ENCODE data around the gene SLC24A3.

The SLC24A3 gene

GRCh38 chr20:19688031-19688806, 475.8 kb downstream of the SLC24A3 start:
- FAIRE-seq = no peak

DNA sequence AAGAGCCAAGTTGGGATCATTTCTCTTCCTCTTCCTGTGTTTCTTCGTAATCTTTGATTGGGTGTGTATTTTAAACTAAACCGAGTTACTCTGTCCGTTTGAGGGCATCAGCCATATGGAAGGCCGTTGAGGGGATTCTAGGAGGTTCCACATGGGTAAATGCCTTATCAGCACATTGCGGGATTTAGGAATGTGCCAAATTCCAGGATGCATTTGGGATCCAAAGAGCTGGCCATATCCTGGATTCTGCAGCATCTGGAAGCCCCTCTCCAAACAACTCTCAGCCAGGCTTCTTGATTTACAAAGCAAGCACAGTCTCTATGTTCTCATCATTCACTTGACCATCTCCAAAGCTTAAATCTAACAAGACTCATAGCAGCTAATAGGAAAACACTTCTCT, 478.0 kb downstream of the SLC24A3 start:
- no peak for FAIRE-seq

GRCh38 chr20:19691125-19691524, 478.7 kb downstream of the SLC24A3 start:
- FAIRE-seq = no peak

DNA sequence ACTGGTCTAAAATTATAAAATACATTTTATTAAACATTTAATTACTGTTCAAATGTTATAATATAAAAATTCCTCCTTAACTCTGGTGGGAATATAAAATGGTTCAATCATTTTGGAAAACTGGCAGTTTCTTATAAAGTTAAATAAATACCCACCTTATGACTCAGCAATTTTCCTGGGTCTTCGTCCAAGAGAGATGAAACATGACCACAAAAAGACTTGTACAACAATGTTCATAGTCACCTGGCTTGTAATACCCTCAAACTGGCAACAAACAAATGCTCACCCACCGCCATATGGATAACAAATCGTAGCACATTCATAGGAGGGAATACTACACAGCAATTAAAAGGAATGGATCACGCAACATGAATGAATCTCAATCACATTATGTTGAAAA, 479.7 kb downstream of the SLC24A3 start:
- no peak for FAIRE-seq

DNA sequence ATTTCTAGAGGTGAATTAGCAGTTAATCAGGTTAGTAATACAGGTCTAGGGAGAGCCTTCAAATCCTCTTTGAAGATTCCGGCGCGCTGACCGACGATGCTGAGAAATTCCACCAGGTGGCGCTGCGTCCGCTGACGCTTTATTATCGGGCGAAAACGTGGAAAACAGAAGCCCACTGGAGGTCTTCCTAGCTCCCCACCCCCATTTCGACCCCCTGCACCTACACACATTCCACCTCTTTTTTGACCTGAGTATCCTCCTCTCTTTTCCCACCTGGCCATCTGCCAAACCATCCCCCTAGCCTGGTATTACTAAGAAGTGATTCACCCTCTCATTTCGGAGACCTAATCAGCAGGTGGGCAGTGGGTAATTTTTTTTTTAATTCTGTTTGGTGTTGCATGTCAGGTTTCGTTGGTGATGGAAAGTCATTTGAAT, 480.3 kb downstream of the SLC24A3 start:
- FAIRE-seq = no peak

DNA sequence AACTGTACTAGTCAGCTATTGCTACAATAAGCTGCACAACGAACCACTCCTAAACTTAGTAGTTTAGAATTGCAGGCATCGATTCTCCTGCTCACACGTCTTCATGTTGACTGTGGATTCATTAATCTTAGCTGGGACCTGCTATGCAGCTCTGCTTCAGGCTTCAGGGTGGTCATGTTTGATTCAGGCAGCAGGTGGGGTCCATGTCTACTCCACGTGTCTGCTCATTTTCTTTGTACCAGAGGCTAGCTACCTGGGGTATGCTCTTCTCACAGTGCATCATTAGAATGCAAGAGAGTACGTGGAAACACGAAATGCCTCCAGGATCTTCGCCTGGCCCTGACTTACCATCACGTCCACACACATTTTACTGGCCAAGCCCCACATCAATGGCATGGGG, 481.1 kb downstream of the SLC24A3 start:
- no peak for FAIRE-seq

DNA sequence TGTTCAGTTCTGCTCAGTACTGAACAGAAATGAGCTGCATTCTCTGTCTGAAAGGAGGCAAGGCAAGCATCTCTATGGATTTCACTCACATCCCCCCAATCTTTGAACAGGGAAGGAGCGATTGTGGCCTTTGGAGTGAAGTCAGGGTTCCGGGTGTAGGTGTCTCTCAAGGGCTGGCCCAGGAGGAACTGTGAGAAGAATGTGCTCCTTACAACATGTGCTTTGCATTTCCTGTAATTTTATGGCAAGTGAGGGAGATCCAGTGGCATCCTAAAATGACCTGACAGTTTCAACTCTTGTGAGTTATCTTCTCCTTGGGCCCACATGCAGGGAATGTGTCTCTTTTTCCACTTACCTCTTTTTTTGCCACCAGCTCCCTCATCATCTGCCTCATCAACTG, 482.6 kb downstream of the SLC24A3 start:
- no peak for FAIRE-seq

DNA sequence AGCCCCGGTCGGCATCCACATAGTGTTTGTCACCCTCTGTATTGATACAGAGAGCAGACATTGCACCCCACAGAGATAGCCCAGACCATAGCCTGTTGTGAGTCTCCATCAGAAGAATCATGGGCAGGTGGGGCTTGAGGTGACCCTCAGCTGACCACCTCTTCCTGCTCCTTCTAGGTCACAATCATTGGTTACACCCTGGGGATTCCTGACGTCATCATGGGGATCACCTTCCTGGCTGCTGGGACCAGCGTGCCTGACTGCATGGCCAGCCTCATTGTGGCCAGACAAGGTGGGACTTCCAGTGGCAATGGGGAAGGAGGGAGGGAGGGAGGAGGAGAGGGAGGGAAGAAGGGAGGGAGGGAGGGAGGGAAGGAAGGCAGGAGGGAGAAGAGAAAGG, 484.2 kb downstream of the SLC24A3 start:
- FAIRE-seq = no peak

DNA sequence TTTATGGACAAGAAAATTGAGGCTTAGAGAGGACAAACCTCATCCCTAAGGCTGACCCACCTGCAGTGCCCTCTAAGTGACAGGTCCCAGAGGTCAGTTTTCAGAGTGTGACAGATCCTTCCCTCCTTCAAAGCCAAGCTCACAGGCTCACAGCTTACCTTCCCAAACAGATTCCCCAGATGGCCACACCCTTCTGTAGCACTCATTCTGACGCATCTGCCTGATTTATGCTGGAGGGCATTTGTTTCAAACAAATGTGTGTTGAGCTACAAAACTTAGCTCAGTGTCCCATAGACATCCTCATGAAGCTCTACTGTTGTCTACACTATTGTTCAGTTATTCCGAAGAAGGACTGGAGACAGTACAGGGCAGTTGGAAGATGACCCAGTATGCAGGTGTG, 485.0 kb downstream of the SLC24A3 start:
- FAIRE-seq = no peak

DNA sequence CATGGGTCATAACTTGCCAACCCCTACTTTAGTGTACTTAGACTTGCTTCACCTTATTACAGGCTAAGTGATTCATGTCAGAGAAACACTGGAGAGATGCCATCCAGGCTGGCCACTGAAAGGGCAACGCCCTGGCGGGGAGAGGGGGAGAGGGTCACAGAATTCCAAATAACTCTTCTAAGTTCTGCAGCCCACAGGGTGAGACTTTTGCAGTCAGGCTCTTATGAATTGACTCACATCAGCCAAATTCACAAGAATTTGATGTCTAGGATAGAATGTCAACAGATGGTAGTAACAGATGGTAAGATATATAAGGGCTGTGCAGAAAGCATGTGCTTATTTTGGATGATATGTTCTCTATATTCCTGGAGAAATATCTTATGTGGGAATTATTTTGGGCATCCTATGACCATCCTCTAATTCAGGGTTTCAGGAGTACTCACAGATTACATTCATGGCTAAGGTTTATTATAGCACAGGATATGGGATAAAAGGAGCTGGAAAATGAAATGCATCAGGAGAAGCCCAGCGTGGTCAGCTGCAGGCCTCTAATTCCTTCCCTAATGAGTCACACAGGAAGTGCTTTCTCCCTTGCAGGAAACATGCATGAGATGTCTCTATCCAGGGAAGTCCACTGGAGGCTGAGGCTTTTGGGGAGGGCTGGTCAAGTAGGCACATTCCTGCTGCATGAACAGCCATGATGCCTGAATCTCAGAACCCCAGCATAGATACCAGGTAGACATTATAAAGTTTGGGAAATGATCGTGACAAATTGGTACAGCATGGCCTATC, 486.9 kb downstream of the SLC24A3 start:
- no peak for FAIRE-seq

DNA sequence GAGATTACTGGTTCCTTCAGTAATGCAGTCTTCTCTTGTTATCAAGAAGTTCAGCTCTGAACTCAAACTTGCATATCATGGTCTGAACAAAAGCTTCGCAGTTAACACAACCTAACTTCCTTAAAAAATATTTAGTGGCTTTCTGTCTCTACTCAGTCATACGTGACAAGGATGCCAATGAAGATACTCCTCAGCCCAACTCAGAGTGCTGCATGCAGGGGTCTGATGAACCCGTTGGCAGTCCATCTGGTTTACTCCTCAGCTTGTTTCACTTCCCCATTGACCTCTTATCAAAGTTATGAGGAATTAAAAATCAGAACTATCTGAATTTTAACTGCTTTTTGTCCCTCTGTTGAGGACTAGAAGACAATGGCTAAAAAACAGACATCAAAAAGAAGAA, 489.0 kb downstream of the SLC24A3 start:
- FAIRE-seq = no peak

DNA sequence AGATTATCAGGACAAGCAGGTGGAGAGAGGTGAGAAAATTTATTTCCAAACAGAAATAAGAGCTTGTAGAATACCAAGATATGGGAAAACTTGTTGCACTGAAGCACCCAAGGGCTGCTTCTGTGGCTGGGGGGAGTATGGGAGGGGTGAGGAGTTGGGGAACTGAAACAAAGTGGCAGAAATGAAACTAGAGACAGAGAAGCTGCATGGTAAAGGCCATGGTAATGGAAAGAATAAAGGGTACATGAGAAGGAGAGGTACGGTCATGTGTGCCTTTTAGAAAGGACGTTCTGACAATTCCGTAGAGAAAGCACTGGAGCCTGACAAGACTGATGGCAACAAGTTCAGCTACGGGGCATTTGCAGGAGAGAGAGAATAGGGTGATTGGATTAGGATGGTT, 494.0 kb downstream of the SLC24A3 start:
- no peak for FAIRE-seq

GRCh38 chr20:19709635-19710335, 497.3 kb downstream of the SLC24A3 start:
- FAIRE-seq = peak; percentile 97

GRCh38 chr20:19710336-19711120, 498.1 kb downstream of the SLC24A3 start:
- FAIRE-seq = no peak

DNA sequence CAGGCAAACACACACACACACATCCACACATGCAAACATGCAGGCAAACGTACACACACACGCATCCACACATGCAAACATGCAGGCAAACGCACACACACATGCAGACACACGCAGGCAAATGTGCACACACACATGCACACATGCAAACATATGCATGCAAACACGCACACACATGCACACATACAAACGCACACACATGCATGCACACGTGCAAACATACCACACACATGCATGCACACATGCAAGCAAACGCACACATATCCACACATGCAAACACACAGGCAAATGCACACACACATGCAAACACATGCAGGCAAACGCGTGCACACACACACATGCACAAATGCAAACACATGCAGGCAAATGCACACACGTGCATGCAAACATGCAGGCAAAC, 498.7 kb downstream of the SLC24A3 start:
- no peak for FAIRE-seq

GRCh38 chr20:19712721-19713260, 500.3 kb downstream of the SLC24A3 start:
- no peak for FAIRE-seq

- no peak for FAIRE-seq
Observed at GRCh38 chr20:19713822-19714578, 501.6 kb downstream of the SLC24A3 start.

- FAIRE-seq = no peak
Observed at GRCh38 chr20:19714579-19714840, 502.1 kb downstream of the SLC24A3 start.

DNA sequence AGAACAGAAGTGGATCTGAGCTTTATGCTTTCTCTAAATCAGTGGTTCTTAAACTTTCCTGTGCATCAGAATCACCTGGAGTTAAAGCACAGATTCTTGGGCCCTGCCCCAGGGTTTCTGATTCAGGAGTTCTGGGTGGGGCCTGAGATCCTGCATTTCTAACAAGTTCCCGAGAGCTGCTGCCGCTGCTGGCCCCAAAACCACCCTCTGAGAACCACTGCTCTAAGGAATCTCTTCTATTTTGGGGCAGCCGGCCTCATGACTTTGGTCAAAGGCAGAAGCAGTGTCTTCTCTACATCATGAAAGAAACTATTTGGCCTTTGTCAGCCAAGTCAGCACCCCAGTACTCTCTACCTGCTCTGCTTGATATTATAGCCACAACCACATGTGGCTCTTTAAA, 503.5 kb downstream of the SLC24A3 start:
- no peak for FAIRE-seq

- FAIRE-seq = no peak
Observed at GRCh38 chr20:19718880-19719279, 506.4 kb downstream of the SLC24A3 start.

GRCh38 chr20:19720991-19721390, 508.5 kb downstream of the SLC24A3 start:
- FAIRE-seq = no peak

- FAIRE-seq = no peak
Observed at GRCh38 chr20:19723051-19723450, 510.6 kb downstream of the SLC24A3 start.

All from endometrium (tissue), 2 donors.